Muscle layer of colon (tissue), 2 donors: ENCODE results near the gene ZNF45.
"Not testable (repeated sequence)": the region's sequence is repeated elsewhere in the genome, so short reads cannot be mapped to it uniquely, and the experiment has no call there.

ENCODE experiments used
- H3K27ac ChIP-seq: one replicate; pipeline ENCODE4 v1.7.0; 2013; ENCODE audit warnings: low read depth, mild to moderate bottlenecking, low read length, moderate library complexity
- H3K27me3 ChIP-seq, 2 donors: one replicate each; pipeline ENCODE4 v1.7.0; 2013; ENCODE audit warnings: low read length in 2 of 2, mild to moderate bottlenecking in 2 of 2; ENCODE audit not compliant: insufficient read depth in 2 of 2, control insufficient read depth in 1 of 2
- H3K36me3 ChIP-seq: one replicate; pipeline ENCODE4 v1.7.0; 2013; ENCODE audit warnings: mild to moderate bottlenecking, low read length; ENCODE audit not compliant: insufficient read depth
- H3K4me1 ChIP-seq: one replicate; pipeline ENCODE4 v1.7.0; 2013; ENCODE audit warnings: mild to moderate bottlenecking, low read length; ENCODE audit not compliant: insufficient read depth
- H3K4me3 ChIP-seq, 2 donors: one replicate each; pipeline ENCODE4 v1.7.0; 2013; ENCODE audit warnings: low read length in 2 of 2, low read depth in 1 of 2, mild to moderate bottlenecking in 1 of 2, moderate library complexity in 1 of 2
- H3K9ac ChIP-seq: one replicate; pipeline ENCODE4 v1.7.0; 2013; ENCODE audit warnings: low read length
- H3K9me3 ChIP-seq: one replicate; pipeline ENCODE4 v1.7.0; 2013; ENCODE audit warnings: mild to moderate bottlenecking, low read length
- donor health status: abdominal sarcoma.
- donor health status: Adenocarcinoma of cecum.

Gene ZNF45

GRCh38 chr19:43949803-43950202, 14.7 kb upstream of the ZNF45 start:
- H3K4me3 ChIP-seq, H3K4me1 ChIP-seq, H3K36me3 ChIP-seq, H3K27ac ChIP-seq, H3K9ac ChIP-seq, H3K27me3 ChIP-seq: not testable (repeated sequence)
- peaks cover 16% of the 10 kb centered on the region for H3K9me3 ChIP-seq

DNA sequence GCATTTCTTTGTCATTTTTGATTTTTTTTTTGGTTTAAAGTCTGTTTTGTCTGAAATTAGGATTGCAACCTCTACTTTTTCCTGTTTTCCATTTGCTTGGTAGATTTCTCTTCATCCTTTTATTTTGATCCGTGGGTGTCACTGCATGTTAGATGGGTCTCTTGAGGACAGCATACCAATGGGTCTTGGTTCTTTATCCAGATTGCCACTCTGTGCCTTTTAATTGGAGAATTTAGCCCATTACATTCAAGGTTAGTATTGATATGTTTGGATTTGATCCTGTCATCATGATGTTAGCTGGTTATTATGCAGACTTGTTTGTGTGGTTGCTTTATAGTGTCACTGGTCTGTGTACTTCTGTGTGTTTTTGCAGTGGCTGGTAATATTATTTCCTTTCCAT, 12.3 kb upstream of the ZNF45 start:
- H3K9ac ChIP-seq, H3K36me3 ChIP-seq, H3K9me3 ChIP-seq, H3K4me3 ChIP-seq, H3K27me3 ChIP-seq, H3K4me1 ChIP-seq, H3K27ac ChIP-seq: not testable (repeated sequence)

DNA sequence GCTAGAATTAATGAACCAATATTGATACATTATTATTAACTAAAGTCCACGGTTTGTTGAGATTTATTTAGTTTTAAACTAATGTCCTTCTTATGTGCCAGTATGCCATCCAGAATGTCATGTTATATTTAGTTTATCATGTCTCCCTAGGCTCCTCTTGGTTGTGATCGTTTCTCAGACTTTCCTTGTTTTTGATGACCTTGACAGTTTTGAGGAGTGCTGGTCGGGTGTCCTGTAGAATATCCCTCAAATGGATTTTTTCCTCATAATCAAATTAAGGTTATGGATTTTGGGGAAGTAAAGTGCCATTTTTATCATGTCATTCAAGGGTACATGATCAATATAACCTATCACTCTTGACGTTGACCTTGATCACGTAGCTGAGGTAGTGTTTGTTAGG, 6.1 kb upstream of the ZNF45 start:
- Histone ChIP-seq H3K4me1 (no peaks in the 10 kb centered on the region), H3K9ac (no peak overlapping the region), H3K4me3 (no peak overlapping the region), H3K36me3 (no peaks in the 10 kb centered on the region), H3K27ac (no peak overlapping the region), H3K9me3 (no peaks in the 10 kb centered on the region), H3K27me3 (no peaks in the 10 kb centered on the region)

- no peak overlapping the region for H3K27ac ChIP-seq
- no peaks in the 10 kb centered on the region for H3K27me3 ChIP-seq
- no peak overlapping the region for H3K4me3 ChIP-seq
- peaks cover 2% of the 10 kb centered on the region for H3K4me1 ChIP-seq
- no peak overlapping the region for H3K9ac ChIP-seq
- H3K36me3 ChIP-seq: no peaks in the 10 kb centered on the region
- no peaks in the 10 kb centered on the region for H3K9me3 ChIP-seq
Observed at GRCh38 chr19:43940719-43941118, 5.6 kb upstream of the ZNF45 start.

- Histone ChIP-seq H3K27me3 (no peaks in the 10 kb centered on the region), H3K36me3 (no peaks in the 10 kb centered on the region), H3K4me1 (peaks cover 6% of the 10 kb centered on the region), H3K27ac (no peak overlapping the region), H3K9ac (no peak overlapping the region), H3K4me3 (no peak overlapping the region), H3K9me3 (no peaks in the 10 kb centered on the region)
Observed at GRCh38 chr19:43939557-43940260, 4.6 kb upstream of the ZNF45 start.

DNA sequence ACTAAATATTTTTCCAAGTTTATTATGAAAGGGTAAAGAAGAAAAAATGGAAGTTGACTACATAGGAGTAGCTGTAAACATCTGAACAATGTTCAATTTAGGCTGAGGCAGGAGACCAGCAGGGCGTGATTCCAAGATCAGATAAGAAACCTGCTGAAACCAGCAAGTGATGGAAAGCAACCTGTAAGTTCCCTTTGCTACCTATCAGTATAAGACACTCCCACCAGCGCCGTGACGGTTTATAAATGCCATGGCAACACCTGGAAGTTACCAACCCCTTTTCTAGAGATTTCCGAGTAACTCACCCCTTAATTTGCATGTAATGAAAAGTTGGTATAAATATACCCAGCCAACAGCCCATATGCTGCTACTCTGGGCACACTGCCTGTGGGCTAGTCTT, 1.1 kb upstream of the ZNF45 start:
- H3K4me1 ChIP-seq: peaks cover 13% of the 10 kb centered on the region
- peaks cover 10% of the 10 kb centered on the region for H3K36me3 ChIP-seq
- no peak overlapping the region for H3K27ac ChIP-seq
- H3K9me3 ChIP-seq: no peaks in the 10 kb centered on the region
- H3K27me3 ChIP-seq: no peaks in the 10 kb centered on the region
- H3K9ac ChIP-seq: no peak overlapping the region
- H3K4me3 ChIP-seq: no peak overlapping the region

DNA sequence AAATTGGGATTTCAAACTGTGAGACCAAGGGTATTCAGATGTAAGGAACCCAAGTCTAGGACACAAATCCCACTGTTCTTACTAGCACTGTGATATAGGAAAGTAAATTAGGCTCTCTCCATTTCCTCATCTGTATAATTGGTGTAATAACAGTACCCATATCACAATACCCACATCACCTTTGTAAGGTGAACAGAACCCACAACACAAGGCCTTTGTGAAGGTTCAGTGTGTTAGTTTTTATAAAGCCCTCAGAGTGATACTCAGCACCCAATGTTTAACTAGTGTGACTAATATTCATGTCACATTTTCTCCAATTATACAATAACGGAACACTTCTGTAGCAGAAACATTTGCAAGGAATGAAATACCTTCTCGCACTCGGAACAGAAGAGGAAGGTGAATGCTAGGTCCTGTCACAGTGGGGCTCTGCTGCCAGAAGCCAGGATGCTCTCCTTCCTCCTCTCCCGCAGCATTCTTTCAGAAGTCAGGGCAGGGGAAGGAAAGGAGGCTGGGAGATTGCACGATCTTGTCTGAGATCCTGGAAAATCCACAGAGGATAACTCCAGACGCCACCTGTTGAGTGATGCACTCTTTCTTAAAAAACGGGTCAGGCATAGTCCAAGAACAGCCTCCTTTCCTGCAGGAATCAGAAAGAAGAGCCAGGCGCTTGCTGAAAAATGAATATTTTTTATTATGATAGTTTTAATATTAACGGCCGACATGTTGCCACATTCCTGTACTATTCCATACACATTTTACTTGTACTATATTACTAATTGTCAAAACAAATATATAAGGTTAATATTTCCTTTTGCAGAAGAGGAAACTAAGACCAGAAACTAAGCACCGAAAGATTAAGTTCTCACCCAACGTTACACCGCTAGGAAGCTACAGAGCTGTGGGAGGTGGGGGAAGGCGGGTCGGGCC, 762 bp downstream of the ZNF45 start:
- Histone ChIP-seq H3K9ac (peak overlapping the region; percentile 73), H3K27me3 (no peaks in the 10 kb centered on the region), H3K4me1 (peaks cover 13% of the 10 kb centered on the region), H3K4me3 (peak overlapping the region; percentile 78), H3K9me3 (no peaks in the 10 kb centered on the region), H3K36me3 (peaks cover 26% of the 10 kb centered on the region), H3K27ac (peak overlapping the region; percentile 84)

- peaks cover 1% of the 10 kb centered on the region for H3K4me1 ChIP-seq
- H3K9me3 ChIP-seq: no peaks in the 10 kb centered on the region
- H3K36me3 ChIP-seq: peaks cover 81% of the 10 kb centered on the region
- no peak overlapping the region for H3K9ac ChIP-seq
- no peak overlapping the region for H3K4me3 ChIP-seq
- no peaks in the 10 kb centered on the region for H3K27me3 ChIP-seq
- no peak overlapping the region for H3K27ac ChIP-seq
Observed at GRCh38 chr19:43928820-43929219, 6.3 kb downstream of the ZNF45 start.

DNA sequence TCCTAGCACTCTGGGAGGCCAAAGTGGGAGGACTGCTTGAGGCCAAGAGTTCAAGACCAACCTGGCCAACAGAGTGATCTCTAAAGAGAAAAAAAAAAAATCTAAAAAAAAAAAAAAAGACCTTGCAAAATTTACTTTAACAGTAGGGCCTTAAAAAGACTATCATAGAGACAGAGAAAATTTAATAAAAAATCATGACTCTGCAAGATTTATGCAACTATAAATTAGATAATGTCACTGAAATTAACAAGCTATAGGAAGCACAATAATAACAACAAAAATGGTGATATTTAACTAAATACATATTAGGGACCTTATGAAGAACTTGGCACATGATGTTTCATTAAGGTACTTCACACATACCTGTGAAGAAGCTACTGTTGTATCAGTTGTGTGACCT, 11.2 kb downstream of the ZNF45 start:
- no peak overlapping the region for H3K4me3 ChIP-seq
- no peaks in the 10 kb centered on the region for H3K4me1 ChIP-seq
- peaks cover 14% of the 10 kb centered on the region for H3K9me3 ChIP-seq
- no peak overlapping the region for H3K9ac ChIP-seq
- peaks cover 95% of the 10 kb centered on the region for H3K36me3 ChIP-seq
- H3K27ac ChIP-seq: no peak overlapping the region
- no peaks in the 10 kb centered on the region for H3K27me3 ChIP-seq

DNA sequence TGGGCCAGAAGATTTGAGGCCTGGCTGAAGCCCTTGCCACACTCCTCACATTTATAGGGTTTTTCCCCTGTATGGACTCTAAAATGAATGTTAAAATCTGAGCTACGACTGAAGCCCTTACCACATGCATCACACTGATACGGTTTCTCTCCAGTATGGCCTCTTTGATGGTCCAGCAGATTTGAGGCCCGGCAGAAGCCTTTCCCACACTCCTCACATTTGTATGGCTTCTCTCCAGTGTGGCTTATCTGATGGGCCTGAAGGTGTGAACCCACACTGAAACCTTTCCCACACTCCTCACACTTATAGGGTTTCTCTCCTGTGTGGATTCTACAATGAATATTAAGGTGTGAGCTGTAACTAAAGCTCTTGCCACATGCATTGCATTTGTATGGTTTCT, 21.0 kb downstream of the ZNF45 start:
- peaks cover 55% of the 10 kb centered on the region for H3K36me3 ChIP-seq
- H3K4me1 ChIP-seq: no peaks in the 10 kb centered on the region
- no peak overlapping the region for H3K9ac ChIP-seq
- H3K27ac ChIP-seq: no peak overlapping the region
- H3K9me3 ChIP-seq: peaks cover 88% of the 10 kb centered on the region
- H3K4me3 ChIP-seq: peak overlapping the region in 1 of 2 donors; percentile 28
- no peaks in the 10 kb centered on the region for H3K27me3 ChIP-seq

GRCh38 chr19:43913383-43913782, 21.7 kb downstream of the ZNF45 start:
- Histone ChIP-seq H3K36me3 (peaks cover 49% of the 10 kb centered on the region), H3K4me1 (no peaks in the 10 kb centered on the region), H3K9ac (no peak overlapping the region), H3K4me3 (peak overlapping the region in 1 of 2 donors; percentile 28), H3K27me3 (no peaks in the 10 kb centered on the region), H3K27ac (no peak overlapping the region), H3K9me3 (peaks cover 88% of the 10 kb centered on the region)
